Prostate gland (tissue), 2 donors: ENCODE measurements around the gene FAF2. TPM values are rescaled to one million over a fixed set of nuclear protein-coding genes. Genes with fewer than 3 reads are reported as not detected.

Experiments used
- DNase-seq: peaks from one replicate; pipeline ENCODE4 v3.0.0-alpha.2; 2019; ENCODE audit warnings: low spot score
- H3K27ac ChIP-seq, 2 donors: fragments of 200-600 bp; sonication (generic); 2 replicates each; pipeline ENCODE4 v1.5.1; 2017 to 2019
- H3K27me3 ChIP-seq: fragments of 200-600 bp; sonication (generic); replicated peaks from 2 replicates; pipeline ENCODE4 v1.5.1; 2019; ENCODE audit not compliant: insufficient read depth
- H3K36me3 ChIP-seq, 2 donors: fragments of 200-600 bp; sonication (generic); 1 replicate in 1 of 2; 2 replicates in 1 of 2; pipeline versions ENCODE4 v1.5.1 to v1.8.1; 2017 to 2019
- H3K4me1 ChIP-seq: fragments of 200-600 bp; sonication (generic); replicated peaks from 2 replicates; pipeline ENCODE4 v1.5.1; 2019
- H3K4me3 ChIP-seq, 2 donors: fragments of 200-600 bp; sonication (generic); 2 replicates each; pipeline ENCODE4 v1.5.1; 2017 to 2019
- H3K9me3 ChIP-seq: fragments of 200-600 bp; sonication (generic); 2 replicates; pipeline ENCODE4 v1.5.1; 2017
- POLR2A ChIP-seq: fragments of 450-650 bp; IDR thresholded peaks from one replicate; pipeline ENCODE4 v1.6.1; 2016; ENCODE audit warnings: antibody characterized with exemption, mild to moderate bottlenecking
- POLR2AphosphoS5 ChIP-seq: sonication (generic); formaldehyde crosslinking; IDR thresholded peaks from one replicate; pipeline ENCODE4 v1.6.1; 2017; ENCODE audit warnings: antibody characterized with exemption
- WGBS: methylation state at CpG from one replicate; pipeline ENCODE4 v1.1.5; 2018; 5-methylcytosine and 5-hydroxymethylcytosine counted together
- intact Hi-C: fragments of 100-400 bp; cut with DNase I; formaldehyde crosslinking; loops from one replicate; pipeline ENCODE4 v1.14.2; 2022
- total RNA-seq, 2 donors: library from RNA; depleted of rRNA; stranded (reverse); fragments of >200 nt; gene quantifications; one replicate each; pipeline ENCODE4 v1.1.0, GENCODE V29; 2016
- TF ChIP-seq, protein P1 (sequence below), 4 experiments: fragments of 200-600 bp in 2 of 4; fragments of 450-650 bp in 2 of 4; sonication (generic) in 2 of 4; IDR thresholded peaks; 1 replicate in 3 of 4; 2 replicates in 1 of 4; pipeline ENCODE4 v1.5.1; 2016 to 2019; ENCODE audit warnings: antibody characterized with exemption in 4 of 4, mild to moderate bottlenecking in 2 of 4, moderate library complexity in 2 of 4

The FAF2 gene
- total RNA-seq, 2 donors from 2014 or later, result 36.8 to 43.5 TPM

DNA sequence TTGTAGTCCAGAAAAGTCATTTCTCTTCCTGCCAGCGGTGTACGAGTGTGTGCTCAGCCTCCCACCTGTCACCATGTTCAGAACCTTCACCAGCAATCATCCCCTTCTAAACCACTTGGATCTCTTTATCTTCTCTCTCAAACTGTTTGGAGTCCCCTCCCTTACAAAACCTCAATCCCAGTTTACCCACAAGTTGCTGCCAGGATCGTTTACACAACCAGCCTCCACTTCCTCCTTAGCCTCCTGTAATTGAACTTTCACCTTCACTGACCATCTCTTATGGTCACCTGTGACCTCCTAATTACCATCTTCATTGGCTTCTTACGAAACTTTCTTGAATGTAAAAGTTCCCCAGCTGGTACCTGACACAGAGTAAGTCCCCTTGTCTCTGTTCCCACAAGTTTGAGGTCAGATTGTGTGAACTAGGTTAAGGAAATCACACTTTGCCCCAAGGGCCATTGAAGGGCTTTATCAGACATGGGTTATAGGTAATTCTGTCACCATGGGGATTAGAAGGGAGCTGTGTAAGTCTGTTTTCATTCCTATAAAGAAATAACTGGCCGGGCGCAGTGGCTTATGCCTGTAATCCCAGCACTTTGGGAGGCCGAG lies 69.0 kb downstream of the FAF2 start:
- H3K4me3 ChIP-seq, result no peak overlapping the region
- H3K27me3 ChIP-seq, result no peaks in the 10 kb centered on the region
- 74% methylated on average over 7 of the region's 7 CpGs for WGBS
- H3K27ac ChIP-seq, result no peak overlapping the region
- H3K36me3 ChIP-seq, result no peaks in the 10 kb centered on the region
- H3K4me1 ChIP-seq, result no peaks in the 10 kb centered on the region
- H3K9me3 ChIP-seq, result no peaks in the 10 kb centered on the region
- intact Hi-C loops, result no loop called here
- TF ChIP-seq POLR2A (no peak), POLR2AphosphoS5 (no peak)
- TF ChIP-seq, protein P1, sequence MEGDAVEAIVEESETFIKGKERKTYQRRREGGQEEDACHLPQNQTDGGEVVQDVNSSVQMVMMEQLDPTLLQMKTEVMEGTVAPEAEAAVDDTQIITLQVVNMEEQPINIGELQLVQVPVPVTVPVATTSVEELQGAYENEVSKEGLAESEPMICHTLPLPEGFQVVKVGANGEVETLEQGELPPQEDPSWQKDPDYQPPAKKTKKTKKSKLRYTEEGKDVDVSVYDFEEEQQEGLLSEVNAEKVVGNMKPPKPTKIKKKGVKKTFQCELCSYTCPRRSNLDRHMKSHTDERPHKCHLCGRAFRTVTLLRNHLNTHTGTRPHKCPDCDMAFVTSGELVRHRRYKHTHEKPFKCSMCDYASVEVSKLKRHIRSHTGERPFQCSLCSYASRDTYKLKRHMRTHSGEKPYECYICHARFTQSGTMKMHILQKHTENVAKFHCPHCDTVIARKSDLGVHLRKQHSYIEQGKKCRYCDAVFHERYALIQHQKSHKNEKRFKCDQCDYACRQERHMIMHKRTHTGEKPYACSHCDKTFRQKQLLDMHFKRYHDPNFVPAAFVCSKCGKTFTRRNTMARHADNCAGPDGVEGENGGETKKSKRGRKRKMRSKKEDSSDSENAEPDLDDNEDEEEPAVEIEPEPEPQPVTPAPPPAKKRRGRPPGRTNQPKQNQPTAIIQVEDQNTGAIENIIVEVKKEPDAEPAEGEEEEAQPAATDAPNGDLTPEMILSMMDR (IDR thresholded peaks at IDR 0.05), result no peak
- no peak for DNase-seq

DNA sequence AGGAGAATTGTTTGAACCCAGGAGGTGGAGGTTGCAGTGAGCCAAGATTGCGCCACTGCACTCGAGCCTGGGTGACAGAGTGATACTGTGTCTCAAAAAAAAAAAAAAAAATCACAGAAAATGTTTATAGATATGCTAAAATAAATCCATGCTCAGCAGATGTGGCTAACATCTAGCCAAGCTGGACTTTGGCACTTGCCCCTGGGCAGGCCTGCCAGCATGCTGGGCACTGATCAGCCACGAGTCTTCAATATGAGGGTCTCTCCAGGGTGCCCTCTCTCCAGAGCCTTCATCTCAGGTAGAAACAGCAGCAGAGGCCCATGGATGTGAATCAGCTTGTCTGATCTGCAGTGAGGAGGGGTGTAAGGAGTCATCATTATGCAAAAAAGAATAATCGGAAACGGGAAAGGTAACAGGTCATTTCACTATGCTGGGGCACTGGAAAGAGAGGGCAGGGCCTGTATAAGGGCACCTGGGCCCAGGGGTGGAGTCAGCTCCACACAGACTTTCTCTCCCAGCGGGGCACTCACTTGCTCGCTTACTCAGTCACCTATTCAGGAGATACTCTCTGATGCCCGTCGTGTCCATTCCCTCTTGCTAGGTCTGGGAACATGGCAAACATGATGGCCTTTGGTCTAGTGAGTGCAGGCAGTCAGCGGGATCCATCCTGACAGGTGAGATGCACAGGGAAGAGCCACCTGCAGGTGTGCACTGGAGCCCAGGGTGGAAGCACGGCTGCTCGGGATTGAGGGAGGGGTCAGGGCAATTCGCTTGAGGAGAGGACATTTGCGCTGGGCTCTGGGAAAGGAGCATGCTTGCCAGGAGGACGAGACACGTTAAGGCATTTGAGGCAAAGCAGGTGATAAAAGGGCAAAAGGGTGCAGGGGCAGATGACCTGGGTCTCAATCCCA lies 71.9 kb downstream of the FAF2 start:
- WGBS, result 64% methylated on average over 16 of the region's 16 CpGs
- TF ChIP-seq, protein P1 (IDR thresholded peaks at IDR 0.05), result no peak
- TF ChIP-seq POLR2AphosphoS5 (no peak), POLR2A (no peak)
- intact Hi-C loops, result no loop called here

DNA sequence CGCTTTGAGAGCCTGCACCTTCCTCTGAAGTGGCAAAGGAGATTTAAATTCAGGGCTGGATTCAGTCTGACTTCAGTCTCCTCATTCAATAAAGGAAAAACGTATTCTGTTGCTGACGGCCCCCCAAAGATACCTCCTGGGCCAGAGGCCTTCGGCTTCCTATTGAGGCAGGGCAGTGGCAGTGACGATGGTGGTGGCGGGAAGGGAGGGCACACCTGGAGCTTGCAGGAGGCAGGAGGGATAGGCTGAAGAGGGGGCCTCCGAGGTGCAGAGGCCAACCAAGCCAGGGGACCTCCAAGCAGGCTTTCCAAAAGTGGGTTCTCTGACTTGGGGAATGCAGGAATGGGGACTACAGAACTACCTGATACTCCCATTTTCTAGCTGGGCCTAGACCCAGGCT lies 73.1 kb downstream of the FAF2 start:
- Histone ChIP-seq H3K27ac (no peak overlapping the region), H3K9me3 (no peaks in the 10 kb centered on the region), H3K4me3 (no peak overlapping the region), H3K4me1 (no peaks in the 10 kb centered on the region), H3K36me3 (no peaks in the 10 kb centered on the region), H3K27me3 (no peaks in the 10 kb centered on the region)
- no peak for TF ChIP-seq POLR2AphosphoS5
- no peak for TF ChIP-seq POLR2A
- TF ChIP-seq, protein P1 (IDR thresholded peaks at IDR 0.05), result no peak
- DNase-seq, result no peak
- WGBS, result 87% methylated on average over 7 of the region's 7 CpGs
- intact Hi-C loops, result no loop called here

More for the DNA sequence above, 71.9 kb downstream of the FAF2 start:
- Histone ChIP-seq H3K4me3 (no peak overlapping the region), H3K9me3 (no peaks in the 10 kb centered on the region), H3K27me3 (no peaks in the 10 kb centered on the region), H3K27ac (no peak overlapping the region), H3K4me1 (no peaks in the 10 kb centered on the region), H3K36me3 (no peaks in the 10 kb centered on the region)
- no peak for DNase-seq

DNA sequence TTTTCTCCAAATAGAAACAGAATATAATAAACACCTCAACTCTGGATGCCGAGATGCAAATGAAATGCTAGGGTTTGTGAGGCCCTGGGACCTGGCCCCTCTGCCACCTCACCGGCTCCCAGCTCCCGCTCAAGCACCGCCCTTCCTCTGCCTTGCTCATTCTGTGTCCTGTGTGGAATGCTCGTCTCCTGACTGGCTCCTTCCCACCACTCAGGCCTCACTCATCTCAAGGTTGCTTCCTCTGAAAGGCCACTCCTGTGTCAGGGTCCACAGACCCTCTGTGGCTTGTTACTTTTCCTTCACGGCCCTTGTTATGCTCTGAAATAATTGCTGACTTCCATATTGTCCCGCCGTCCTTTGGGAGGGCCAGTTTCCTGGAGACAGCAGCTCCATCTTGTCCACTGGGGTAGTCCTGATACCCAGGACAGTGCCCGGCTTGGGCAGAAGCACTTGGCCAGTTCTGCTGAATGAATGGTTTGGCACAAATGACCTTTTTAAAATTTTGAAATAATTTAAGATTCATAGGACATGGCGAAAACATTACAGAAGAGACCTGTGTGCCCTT lies 73.6 kb downstream of the FAF2 start:
- no peak for DNase-seq
- no peaks in the 10 kb centered on the region for H3K4me1 ChIP-seq
- H3K9me3 ChIP-seq, result no peaks in the 10 kb centered on the region
- WGBS, result 75% methylated on average over 10 of the region's 10 CpGs
- no peak overlapping the region for H3K4me3 ChIP-seq
- H3K27ac ChIP-seq, result no peak overlapping the region
- no peak for TF ChIP-seq POLR2AphosphoS5
- no peak for TF ChIP-seq POLR2A
- TF ChIP-seq, protein P1 (IDR thresholded peaks at IDR 0.05), result no peak
- H3K27me3 ChIP-seq, result no peaks in the 10 kb centered on the region
- no peaks in the 10 kb centered on the region for H3K36me3 ChIP-seq
- intact Hi-C loops, result no loop called here
